Activated CD4-positive, alpha-beta T cell treated with anti-CD3 and anti-CD28 coated beads, Interleukin-2, amount 50 U/mL, for 48 hours (primary cell): ENCODE results near the gene DCC.

Experiments
- DNase-seq, 2 experiments: peaks; one replicate each; pipeline ENCODE4 v3.0.0-alpha.2; 2020

The DCC gene

DNA sequence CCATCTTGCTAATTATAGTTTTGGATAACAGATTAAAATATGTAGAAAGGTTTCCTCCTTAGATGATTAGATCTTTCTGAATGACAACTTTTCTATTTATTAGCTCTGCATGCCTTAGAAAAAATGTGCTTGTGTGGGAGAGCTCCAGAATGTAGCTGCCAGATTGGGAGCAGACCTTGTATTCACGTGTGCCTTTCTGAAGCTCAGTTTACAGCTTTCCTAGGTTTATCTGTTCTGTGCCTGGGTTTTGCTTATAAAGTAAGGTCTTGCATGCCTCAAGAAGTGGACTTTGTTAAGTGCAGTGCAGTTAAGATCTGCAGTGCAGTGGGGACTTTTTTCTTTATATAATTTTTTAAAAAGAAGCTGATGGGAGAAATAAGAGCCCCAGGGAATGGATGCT, 179.0 kb downstream of the DCC start:
- DNase-seq, result no peak

DNA sequence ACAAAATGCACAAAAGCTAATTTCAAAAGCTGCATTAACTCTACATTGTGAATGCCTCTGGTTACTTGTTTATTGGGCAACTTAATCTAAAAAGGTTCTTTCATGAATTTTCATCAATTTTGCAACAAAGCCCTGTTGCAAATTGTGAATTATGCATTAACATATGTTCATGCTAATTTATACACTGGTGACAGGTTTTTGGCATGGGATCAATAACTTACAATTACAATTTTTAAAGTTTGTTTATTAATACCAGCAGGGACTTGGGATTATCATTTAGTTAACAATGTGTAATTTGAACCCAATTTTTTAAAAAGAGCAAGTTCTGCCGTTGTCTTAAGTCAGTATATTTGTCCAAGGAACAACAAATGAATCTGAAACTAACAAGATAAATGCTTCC, 183.6 kb downstream of the DCC start:
- DNase-seq, result no peak

DNA sequence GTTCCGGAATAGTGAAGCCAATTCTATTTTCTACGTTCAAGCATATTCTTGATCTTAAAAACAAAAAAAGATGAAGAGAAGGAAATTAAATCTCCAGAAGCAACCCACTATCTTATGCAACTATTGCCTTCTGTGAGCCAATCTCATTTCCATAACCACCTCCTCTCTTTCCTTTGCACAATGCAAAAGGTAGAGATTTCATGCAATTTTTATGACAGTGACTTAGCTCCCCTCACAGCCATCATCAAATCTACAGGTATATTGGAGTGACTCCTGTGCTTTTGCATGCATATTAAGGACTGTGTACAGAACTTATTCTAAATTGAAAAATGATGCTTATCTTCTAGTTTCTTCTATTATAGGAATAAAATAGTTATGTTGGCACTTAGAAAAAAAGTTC, 191.8 kb downstream of the DCC start:
- DNase-seq, result no peak

DNA sequence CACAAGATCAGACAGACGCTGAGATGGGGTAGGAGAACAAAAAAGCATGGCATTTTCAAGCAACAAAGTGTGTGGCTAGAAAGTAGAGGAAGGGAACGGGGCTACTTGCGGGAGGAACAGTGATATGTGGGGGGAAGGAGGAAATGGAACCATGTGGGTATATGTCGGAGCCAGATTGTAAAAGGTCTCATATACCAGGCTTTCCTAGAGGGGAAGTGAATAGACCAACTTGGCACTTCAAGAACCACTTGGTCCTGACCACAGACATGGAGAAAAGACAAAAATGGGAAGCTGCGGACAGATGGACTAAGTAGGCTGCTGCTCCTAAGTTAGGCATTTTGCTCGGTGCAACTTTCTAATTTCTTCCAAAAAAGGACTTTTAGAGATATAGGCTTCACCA, 196.0 kb downstream of the DCC start:
- DNase-seq, result no peak

DNA sequence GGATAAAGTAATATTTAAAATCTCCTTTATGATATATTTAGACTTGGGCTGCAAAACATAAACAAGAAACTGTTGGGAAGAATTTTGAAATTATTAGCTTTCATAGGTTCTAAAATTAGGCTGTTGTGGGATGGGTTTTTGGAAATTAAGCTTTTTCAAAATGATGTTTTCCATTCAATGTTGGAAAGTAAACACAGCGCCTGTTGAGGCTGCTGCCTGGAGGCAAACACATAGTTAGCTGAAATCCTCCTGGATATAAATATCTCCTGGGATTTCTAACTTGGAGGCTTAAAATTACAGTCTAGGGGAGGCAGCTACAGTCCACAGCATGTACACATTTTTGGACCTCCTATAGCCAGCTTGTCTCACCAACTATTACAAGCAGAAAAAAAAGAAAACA, 197.3 kb downstream of the DCC start:
- DNase-seq, result no peak

DNA sequence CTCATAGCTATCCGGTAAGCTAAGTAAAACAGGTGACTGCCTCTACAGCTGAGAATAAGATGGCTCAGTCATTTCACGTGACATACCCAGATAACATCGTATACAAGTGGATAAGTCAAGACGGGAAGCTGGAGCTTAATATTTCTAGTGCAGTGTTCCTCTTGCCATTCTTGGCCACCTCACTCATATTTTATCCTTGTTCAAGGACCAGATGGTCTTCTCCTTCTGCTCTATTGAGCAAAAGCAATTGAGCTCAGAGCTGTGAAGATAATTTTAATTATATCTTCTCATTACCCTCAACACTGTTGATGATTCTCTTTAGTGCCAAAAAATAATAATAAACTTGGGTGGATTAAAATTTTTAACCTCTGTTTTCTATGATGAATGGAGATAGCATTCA, 201.1 kb downstream of the DCC start:
- DNase-seq, result no peak

DNA sequence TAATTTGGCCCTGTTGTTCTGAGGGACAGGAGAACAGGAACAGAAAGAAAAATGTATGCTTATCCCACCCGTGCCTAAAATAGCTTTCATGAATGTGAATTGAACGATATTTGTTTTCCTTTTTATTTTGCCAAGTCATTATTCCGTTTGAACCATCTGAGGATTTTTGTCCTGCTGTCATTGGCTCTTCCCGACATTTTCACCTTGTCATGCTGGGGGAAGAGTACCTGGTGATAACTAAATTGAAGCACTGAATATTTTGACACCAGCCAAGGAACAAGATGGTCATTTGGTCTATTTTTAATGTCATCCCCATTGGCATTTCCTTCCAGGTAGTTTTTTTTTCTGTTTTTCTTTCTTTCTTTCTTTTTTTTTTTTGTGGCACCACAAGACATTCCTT, 204.1 kb downstream of the DCC start:
- DNase-seq, result no peak

DNA sequence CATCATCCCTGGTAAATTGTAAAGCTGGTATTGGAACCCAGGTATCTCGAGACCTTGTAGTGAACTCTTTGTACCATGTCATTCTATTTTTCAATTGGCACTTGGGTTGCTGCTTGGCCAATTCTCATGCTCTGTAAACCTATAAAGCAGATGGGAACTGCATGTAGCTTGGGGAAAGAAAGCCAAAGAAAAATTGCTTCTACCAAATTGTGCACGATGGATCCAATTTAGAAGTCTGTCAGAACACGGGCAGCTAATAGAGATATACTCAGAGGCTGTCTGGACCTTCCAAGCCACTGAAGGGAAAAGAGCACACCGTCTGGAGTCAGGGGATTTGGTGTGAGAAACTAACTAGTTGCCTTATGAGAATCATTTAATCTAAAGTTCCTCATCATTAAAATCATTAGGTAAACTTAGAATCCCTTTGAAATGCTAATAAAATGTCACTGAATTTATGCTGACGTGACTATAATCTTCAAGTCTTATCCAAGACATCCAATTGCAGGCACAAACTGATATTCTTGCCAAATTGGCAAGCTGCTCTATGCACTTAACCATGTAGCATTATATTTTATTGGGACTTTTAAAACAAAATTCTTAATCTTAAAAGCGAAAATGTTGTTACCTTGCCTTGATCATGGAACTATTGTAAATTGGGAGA, 206.8 kb downstream of the DCC start:
- DNase-seq, result no peak

DNA sequence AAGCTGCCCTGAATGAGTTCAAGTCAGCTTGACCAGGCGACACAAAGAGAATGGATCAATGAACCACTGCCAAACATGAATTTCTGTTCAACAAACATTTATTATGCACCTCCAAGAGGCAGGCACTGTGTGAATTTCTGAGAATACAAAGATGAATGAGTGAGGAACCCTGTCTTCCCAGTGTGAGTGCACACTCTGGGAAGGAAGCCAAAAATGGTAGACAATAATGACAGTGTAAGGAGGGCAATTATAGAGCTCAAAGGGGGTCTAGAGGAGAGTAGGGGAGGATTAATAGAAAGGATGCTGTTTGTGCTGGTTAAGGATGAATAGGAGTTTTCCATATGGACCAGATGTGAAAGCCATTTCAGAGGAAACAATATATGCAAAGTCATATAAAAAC, 213.4 kb downstream of the DCC start:
- no peak for DNase-seq

DNA sequence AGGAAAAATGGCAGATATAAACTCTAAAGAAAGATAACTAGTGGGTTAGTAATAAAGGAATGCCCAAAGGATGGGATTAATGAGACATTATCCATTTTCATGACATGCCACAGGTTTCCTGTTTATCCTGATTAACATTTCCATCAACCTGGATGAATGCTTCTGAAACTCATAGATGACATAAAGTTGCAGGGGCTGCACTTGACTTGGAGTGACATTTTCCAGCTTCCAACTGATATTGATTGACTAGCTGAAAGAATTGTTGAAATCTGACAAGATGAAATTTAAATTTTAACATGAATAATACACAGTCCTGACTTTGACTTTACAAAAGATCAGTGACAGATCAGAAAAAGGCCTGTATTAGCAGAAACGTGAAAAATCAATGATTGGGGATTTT, 214.2 kb downstream of the DCC start:
- DNase-seq, result no peak

DNA sequence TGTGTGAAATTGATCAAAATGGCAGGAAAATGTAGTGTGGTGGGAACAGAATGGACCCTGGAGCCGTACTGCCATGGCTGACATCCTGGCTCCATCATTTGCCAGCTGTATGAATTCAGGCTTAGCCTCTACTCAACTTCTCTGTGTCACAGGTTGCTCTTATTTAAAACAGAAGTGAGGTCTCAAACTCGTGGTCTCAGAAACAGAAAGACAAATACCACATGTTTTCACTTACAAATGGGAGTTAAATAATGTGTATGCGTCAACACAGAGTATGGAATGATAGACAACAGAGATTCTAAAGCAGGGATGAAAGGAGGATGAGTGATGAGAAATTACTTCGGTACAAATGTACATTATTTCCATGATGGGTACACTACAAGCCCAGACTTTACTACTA, 227.4 kb downstream of the DCC start:
- DNase-seq, result no peak

DNA sequence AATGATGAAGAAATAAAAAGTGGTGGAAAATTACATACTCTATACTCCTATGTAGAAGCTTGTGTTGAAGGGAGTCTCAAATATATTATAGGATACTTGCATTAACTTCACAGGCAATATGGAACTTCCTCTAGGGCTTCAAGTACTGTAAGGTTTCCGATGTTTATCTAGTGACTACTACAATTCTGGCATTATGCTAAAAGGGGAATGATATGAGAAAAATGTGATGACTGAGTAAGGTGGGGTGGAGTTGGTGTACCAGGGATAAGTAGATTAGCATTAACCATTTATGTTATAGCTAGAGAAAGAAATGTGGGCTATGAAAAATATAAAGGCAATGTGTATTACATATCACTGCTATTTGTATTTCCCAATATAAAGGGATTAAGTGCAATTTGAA, 229.5 kb downstream of the DCC start:
- no peak for DNase-seq

DNA sequence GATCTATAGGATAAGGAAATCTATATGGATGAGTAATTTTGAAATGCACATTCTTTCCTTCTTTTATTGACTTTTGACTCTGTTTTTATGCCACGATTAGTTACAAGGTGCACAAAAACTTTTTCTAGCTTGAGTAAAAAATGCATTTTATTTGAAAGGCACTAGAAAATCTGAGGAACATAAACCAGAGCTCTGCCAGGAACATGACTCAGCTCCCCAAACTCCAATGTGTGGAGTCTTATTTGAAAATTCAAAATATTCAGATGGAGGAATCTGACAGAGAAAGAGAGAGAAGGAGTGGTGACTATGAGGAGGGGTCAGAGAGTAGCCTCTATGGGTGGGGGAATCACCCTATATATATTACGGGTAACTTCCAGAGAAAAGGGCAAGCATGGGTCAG, 231.0 kb downstream of the DCC start:
- DNase-seq, result no peak

DNA sequence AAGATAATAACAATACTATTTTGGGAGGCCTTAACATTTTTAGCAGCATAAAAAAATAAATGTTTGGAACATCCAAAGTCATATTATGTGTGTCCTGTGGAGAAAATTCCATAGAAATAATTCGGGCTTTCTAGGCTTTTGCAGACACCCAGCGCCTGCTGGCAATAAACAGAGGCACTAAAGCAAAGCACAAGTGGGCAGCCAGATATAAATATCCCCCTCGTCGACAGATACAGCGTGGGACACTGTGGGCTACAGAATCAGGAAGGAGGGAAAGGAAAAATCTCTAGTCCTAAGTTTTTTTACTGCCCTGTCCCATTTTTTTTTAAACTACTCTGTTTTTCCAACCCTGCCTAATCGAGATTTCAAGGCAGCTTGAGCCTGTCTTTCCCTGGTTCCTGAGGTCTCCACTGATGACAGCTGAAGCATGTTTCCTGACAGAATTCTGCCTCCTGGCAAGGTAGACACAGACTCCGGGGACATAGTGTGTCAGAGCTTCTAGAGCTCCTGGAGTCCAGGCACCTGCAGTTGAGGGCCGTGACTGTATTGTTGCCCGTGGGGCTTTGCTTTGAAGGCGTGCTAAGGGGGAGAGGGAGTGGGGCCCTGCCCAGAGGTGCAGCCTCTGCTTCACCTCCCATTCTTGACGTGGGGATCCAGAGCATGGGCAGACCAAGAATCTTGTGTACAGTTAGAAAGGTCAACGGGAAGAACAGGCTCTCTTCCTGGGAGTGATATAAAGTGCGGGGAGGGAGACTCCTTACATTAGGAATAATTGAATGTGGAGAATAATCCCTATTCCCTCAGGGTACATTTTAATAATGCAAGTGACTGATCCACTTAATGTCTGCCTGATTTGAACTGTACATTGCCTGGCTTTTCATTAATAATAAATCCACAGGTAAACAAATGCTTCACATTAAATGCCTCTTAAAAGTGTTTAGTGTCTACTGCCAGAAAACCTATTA, 232.3 kb downstream of the DCC start:
- DNase-seq, result no peak

DNA sequence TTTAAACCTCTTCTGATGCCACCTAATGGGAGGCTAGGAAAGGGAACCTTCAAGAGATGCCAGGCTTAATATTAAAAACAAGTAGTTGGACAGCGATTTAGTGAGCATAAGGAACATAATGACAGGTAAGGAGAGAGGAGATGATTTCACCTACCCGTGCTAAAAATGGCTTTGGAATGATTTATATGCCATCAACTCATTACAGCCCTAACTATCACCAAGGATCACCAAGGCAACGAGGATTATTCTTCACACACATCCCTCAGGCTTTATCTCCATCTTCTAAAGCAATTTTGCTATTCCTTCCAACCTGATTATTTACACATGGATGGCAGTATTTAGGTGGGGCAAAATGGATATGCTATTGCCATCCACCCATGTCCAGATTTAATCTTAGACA, 237.8 kb downstream of the DCC start:
- no peak for DNase-seq

DNA sequence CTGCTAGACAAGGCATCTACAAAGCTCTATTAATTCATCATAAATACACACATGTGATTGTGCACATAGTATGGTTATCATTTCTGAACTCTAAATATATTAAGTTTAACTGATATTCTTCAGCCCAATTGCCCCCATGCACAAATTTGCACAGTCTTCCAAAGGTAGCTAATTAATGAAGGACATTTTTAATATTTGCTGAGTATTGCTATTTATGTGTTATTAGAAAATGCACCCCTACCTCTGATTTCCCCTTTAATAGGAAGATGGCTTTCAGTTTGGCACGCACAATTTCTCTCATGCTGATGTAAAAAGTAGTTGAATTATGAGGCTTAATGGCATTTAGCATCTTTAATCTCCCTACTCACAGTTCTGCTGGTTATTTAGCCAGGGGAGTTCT, 242.1 kb downstream of the DCC start:
- no peak for DNase-seq

DNA sequence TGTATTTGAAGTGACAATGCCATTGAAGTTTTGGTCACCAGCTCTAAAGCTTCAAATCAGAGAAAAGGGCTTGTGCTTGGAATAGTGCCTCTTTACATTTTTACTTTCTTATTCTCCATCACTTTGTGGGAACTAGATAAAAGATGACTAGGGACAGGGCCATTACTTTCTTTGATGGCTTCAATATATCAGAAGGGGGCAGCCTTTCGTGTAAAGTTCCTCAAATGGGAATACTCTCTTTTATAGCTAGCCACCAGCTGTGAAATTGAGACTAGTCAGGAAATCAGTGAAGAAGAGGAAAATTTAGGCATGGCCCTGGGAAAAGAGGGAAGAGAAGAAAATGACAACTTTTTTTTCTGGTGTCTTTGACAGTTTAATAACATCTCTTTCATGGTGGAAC, 242.5 kb downstream of the DCC start:
- DNase-seq, result no peak

DNA sequence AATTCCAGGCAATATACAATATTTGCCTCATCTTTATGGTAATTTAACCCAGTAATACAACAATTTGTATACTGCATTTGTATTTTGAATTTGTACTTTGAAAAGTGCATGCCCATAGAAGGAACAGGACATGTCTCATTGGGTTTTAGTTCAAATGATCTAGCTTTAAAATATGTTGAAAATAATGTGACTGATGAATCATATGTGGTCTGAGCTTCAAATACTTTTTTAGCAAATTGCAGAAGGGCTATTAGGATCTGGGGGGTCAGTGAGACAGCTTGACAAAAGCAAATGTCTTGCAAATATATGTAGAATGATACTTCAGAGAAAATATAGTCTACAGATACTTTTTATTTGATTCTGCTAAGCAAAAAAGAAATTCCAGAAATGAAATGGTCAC, 248.9 kb downstream of the DCC start:
- DNase-seq, result no peak

DNA sequence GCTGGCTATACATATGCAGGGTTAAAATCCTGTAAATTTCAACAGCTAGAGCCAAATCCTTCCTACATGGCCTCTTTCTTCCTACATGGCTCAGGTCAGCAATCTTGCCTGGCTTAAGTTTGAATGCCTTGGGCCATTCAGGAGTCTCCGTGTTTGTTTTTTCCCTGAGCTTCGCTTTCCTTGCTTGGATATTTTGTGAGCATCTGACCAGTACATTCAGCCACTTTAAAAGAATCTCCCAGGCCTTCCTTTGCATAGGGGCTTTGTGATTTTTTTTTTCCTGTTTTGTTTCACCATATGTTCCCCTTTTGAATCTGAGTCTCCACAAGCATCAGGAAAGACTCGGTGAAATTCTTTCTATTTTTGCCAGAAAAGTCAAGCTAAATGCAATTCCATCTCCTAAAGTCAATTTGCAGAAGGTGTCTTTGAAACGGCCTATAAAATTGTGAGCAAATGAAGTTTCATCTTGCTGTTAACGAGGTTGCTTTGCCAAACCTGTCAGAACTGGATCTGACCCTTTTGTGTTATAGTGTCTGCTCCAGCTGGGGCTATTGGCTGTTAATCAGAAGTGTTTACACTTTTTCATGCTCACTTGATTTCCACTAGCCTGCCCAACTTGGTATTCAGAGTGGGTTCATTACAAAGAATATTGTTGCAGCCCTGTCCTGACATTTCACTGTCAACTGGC, 256.9 kb downstream of the DCC start:
- DNase-seq, result no peak

DNA sequence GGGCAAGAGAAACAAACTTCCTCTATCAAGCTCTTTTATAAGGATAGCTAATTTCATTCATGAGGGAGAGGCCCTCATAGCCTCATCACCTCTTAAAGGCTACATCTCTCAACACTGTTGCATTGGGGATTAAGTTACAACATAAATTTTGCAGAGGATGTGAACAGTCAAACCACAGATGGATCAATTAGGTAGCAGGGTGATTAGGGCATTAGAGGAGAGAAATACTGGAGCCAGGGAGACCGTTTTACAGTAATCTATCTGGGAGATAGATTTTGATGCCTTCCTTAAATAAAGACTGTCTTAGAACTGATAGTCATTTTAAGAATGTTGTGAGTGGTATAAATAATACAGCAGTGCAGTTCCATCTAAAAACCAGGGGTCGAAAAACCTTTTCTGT, 258.9 kb downstream of the DCC start:
- DNase-seq, result no peak

DNA sequence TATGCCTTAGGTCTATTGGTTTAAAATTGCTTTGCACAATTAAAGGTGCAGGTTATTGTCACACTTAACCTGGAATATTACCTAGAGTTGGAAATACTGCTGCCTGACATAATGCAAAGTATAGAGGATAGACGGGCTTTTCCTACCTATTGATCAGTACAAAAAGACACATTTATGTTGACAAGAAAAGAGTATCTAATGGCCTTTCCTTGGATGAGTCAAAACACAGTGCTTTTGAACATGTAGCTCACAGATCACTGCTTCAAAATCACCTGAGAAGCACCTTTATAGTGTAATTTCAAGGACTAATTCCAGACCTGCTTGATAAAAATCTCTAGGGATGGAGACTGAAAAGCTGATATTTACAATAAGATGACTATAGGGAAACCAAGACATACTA, 262.8 kb downstream of the DCC start:
- no peak for DNase-seq

DNA sequence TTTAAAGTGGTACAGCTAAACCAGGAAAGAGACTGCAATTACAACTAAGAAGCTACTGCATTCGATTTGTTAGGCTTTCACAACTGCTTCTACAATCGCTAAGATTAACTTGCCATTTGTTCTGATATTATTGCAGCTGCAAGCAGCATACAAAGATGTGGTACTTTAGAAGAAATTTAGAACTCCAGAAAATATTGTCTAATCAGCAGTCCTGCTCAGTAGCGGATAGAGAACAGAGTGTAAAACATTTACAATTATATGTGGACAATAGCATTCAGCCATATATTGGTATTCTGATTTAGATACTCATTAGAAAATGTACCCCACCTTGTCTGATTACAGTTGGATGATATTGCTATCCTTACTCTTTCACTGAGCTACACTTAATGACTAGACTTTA, 265.3 kb downstream of the DCC start:
- DNase-seq, result no peak

DNA sequence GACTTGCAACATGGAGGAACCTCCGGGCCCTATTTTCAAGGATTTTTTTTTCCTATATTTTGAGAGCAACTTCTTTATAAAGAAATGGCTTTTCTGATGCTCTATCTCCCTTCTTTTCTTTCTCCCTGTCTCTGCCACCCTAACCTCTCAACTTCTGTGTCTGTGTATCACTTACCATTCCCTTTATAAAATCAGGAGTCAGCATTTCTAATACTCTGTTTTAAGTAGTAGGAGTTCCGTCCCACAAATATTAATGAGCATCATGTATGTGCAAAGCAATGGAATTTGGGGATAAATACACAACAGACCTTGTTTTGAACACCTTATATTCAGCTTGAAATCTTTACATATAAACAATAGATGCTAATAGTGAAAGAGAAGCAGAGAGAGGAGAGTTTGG, 268.0 kb downstream of the DCC start:
- DNase-seq, result no peak
